ENCODE results near the gene WHRN. TPM values are rescaled to one million over a fixed set of nuclear protein-coding genes. Genes with fewer than 3 reads are reported as not detected.

WHRN gene
- total RNA-seq, 1 donor from 2014 or later, result 11.9 TPM

- Mint-ChIP-seq H3K27ac (no peak overlapping the region), H3K9me3 (ENCODE audit: low read depth) (no peaks in the 10 kb centered on the region), H3K27me3 (peaks cover 10% of the 10 kb centered on the region), H3K4me3 (ENCODE audit: low read depth) (no peak overlapping the region), H3K36me3 (ENCODE audit: insufficient read depth) (peaks cover 2% of the 10 kb centered on the region), H3K4me1 (ENCODE audit: low read depth) (peaks cover 1% of the 10 kb centered on the region)
- peak; percentile 85 for TF ChIP-seq CTCF (IDR thresholded peaks at IDR 0.05; ENCODE audit: unreplicated experiment)
- peak; percentile 55 for DNase-seq (ENCODE audit: low spot score, unreplicated experiment)
These were observed 99.8 kb downstream of the WHRN start for GRCh38 chr9:114405294-114406034.

DNA sequence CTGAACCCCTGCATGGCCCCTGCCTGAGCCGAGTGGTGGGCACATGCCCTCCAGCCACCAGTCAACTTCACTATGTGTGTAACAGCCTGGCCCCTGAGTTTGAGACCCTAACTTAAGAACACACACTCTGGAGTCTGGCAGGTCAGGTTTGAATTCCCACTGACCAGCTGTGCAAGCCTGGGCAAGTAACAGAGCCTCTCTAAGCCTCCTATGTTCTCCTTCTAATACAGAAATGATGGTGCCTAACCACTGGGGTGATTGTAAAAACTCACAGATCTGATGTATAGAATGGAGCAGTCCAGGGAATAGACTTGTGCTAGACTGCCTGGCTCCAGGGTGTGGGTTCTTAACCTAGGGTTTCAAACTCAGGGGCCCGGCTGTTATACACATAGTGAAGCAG, 100.7 kb downstream of the WHRN start:
- Mint-ChIP-seq H3K4me3 (ENCODE audit: low read depth) (no peak overlapping the region), H3K27ac (no peak overlapping the region), H3K27me3 (peaks cover 7% of the 10 kb centered on the region), H3K36me3 (ENCODE audit: insufficient read depth) (peaks cover 2% of the 10 kb centered on the region), H3K4me1 (ENCODE audit: low read depth) (peaks cover under 1% of the 10 kb centered on the region), H3K9me3 (ENCODE audit: low read depth) (no peaks in the 10 kb centered on the region)
- no peak for TF ChIP-seq CTCF (IDR thresholded peaks at IDR 0.05; ENCODE audit: unreplicated experiment)
- DNase-seq (ENCODE audit: low spot score, unreplicated experiment), result no peak

- H3K27ac Mint-ChIP-seq, result no peak overlapping the region
- no peaks in the 10 kb centered on the region for H3K9me3 Mint-ChIP-seq (ENCODE audit: low read depth)
- no peaks in the 10 kb centered on the region for H3K4me1 Mint-ChIP-seq (ENCODE audit: low read depth)
- H3K36me3 Mint-ChIP-seq (ENCODE audit: insufficient read depth), result peaks cover 2% of the 10 kb centered on the region
- DNase-seq (ENCODE audit: low spot score, unreplicated experiment), result no peak
- no peak for TF ChIP-seq CTCF (IDR thresholded peaks at IDR 0.05; ENCODE audit: unreplicated experiment)
- no peak overlapping the region for H3K4me3 Mint-ChIP-seq (ENCODE audit: low read depth)
- peaks cover 6% of the 10 kb centered on the region for H3K27me3 Mint-ChIP-seq
These were observed 102.0 kb downstream of the WHRN start for GRCh38 chr9:114403153-114403756.

DNA sequence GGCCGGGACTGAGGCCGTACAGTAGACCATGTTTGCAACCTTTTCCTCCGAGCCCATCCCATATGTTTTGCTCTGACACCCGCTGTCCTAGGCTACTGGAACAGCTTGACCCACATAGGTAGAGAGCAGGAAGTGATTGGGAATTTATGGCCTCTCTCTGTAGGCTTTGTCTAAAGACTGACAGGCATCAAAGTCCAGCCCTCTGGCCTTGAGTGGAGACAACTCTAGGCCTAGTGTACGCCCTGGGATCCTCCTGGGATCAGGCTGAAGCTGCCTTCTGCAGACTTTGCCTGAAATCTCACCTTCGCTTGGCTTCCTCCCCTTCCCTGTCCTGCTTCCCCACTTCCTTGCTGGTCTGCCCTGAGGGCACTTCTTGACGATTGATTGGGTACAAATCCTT, 103.9 kb downstream of the WHRN start:
- Mint-ChIP-seq H3K27me3 (peaks cover 6% of the 10 kb centered on the region), H3K4me3 (ENCODE audit: low read depth) (no peak overlapping the region), H3K36me3 (ENCODE audit: insufficient read depth) (peaks cover 2% of the 10 kb centered on the region), H3K9me3 (ENCODE audit: low read depth) (no peaks in the 10 kb centered on the region), H3K4me1 (ENCODE audit: low read depth) (peaks cover 7% of the 10 kb centered on the region), H3K27ac (no peak overlapping the region)
- DNase-seq (ENCODE audit: low spot score, unreplicated experiment), result no peak
- no peak for TF ChIP-seq CTCF (IDR thresholded peaks at IDR 0.05; ENCODE audit: unreplicated experiment)

GRCh38 chr9:114400772-114401171, 104.5 kb downstream of the WHRN start:
- peaks cover 7% of the 10 kb centered on the region for H3K4me1 Mint-ChIP-seq (ENCODE audit: low read depth)
- peaks cover 6% of the 10 kb centered on the region for H3K27me3 Mint-ChIP-seq
- no peak for TF ChIP-seq CTCF (IDR thresholded peaks at IDR 0.05; ENCODE audit: unreplicated experiment)
- H3K36me3 Mint-ChIP-seq (ENCODE audit: insufficient read depth), result peaks cover 2% of the 10 kb centered on the region
- no peak overlapping the region for H3K4me3 Mint-ChIP-seq (ENCODE audit: low read depth)
- no peak overlapping the region for H3K27ac Mint-ChIP-seq
- no peak for DNase-seq (ENCODE audit: low spot score, unreplicated experiment)
- no peaks in the 10 kb centered on the region for H3K9me3 Mint-ChIP-seq (ENCODE audit: low read depth)
